ENCODE data around the gene HSPE1.

HSPE1 gene

GRCh38 chr2:197515315-197515738, 15.1 kb downstream of the HSPE1 start:
- Histone ChIP-seq H3K27ac (replicated peaks) (peak overlapping the region; percentile 80), H3K4me3 (replicated peaks; ENCODE audit: insufficient read depth, low read length) (peak overlapping the region; percentile 99), H3K27me3 (ENCODE audit: insufficient read depth, poor library complexity, severe bottlenecking) (no peaks in the 10 kb centered on the region)
- DNase-seq (ENCODE audit: low read depth in 1 of 2, low spot score in 1 of 2): no peak
- no peak for TF ChIP-seq CTCF (IDR thresholded peaks at IDR 0.05; ENCODE audit: insufficient read depth, low read length)
- TF ChIP-seq POLR2AphosphoS5 (IDR thresholded peaks at IDR 0.05; ENCODE audit: low read depth): no peak
- no peak for TF ChIP-seq SPI1 (IDR thresholded peaks at IDR 0.05; ENCODE audit: borderline replicate concordance, low read depth)
- TF ChIP-seq GABPA (IDR thresholded peaks at IDR 0.05; ENCODE audit: low read depth): no peak
- no peak for TF ChIP-seq REST (IDR thresholded peaks at IDR 0.05; ENCODE audit: insufficient replicate concordance, low read depth)

- peak; percentile 87 to 96 for DNase-seq (ENCODE audit: low read depth in 1 of 2, low spot score in 1 of 2)
- Histone ChIP-seq H3K27ac (replicated peaks) (peak within 1 kb of the TSS; percentile 80), H3K27me3 (ENCODE audit: insufficient read depth, poor library complexity, severe bottlenecking) (no peaks in the 10 kb centered on the region), H3K4me3 (replicated peaks; ENCODE audit: insufficient read depth, low read length) (peak within 1 kb of the TSS; percentile 99)
- TF ChIP-seq REST (IDR thresholded peaks at IDR 0.05; ENCODE audit: insufficient replicate concordance, low read depth) (no peak), CTCF (IDR thresholded peaks at IDR 0.05; ENCODE audit: insufficient read depth, low read length) (no peak), POLR2AphosphoS5 (IDR thresholded peaks at IDR 0.05; ENCODE audit: low read depth) (peak; percentile 89), GABPA (IDR thresholded peaks at IDR 0.05; ENCODE audit: low read depth) (peak; percentile 83), SPI1 (IDR thresholded peaks at IDR 0.05; ENCODE audit: borderline replicate concordance, low read depth) (no peak)
These were observed 15.7 kb downstream of the HSPE1 start, which contains the start of gene MOB4 for GRCh38 chr2:197515739-197516392. Gene MOB4 (plus strand): TSS chr2:197516066. CDS start chr2:197516087, 21 bp downstream.

GRCh38 chr2:197516393-197516761, 16.2 kb downstream of the HSPE1 start:
- TF ChIP-seq SPI1 (IDR thresholded peaks at IDR 0.05; ENCODE audit: borderline replicate concordance, low read depth) (no peak), REST (IDR thresholded peaks at IDR 0.05; ENCODE audit: insufficient replicate concordance, low read depth) (no peak), GABPA (IDR thresholded peaks at IDR 0.05; ENCODE audit: low read depth) (no peak), CTCF (IDR thresholded peaks at IDR 0.05; ENCODE audit: insufficient read depth, low read length) (no peak), POLR2AphosphoS5 (IDR thresholded peaks at IDR 0.05; ENCODE audit: low read depth) (no peak)
- no peaks in the 10 kb centered on the region for H3K27me3 ChIP-seq (ENCODE audit: insufficient read depth, poor library complexity, severe bottlenecking)
- H3K27ac ChIP-seq (replicated peaks): peak overlapping the region; percentile 80
- peak overlapping the region; percentile 99 for H3K4me3 ChIP-seq (replicated peaks; ENCODE audit: insufficient read depth, low read length)
- peak in 1 of 2 experiments; percentile 4 for DNase-seq (ENCODE audit: low read depth in 1 of 2, low spot score in 1 of 2)
